Breast epithelium (tissue), 3 donors: Measurements from ENCODE around the gene CXCL3.

Experiments
- CTCF ChIP-seq, 3 donors: fragments of 450-650 bp; IDR thresholded peaks; one replicate each; pipeline ENCODE4 v1.5.1; 2016 to 2017; ENCODE audit warnings: antibody characterized with exemption in 3 of 3, mild to moderate bottlenecking in 3 of 3, moderate library complexity in 3 of 3
- POLR2A ChIP-seq: fragments of 450-650 bp; IDR thresholded peaks from one replicate; pipeline ENCODE4 v1.6.1; 2016; ENCODE audit warnings: antibody characterized with exemption, mild to moderate bottlenecking, moderate library complexity
- POLR2AphosphoS5 ChIP-seq, 3 donors: sonication (generic); formaldehyde crosslinking; IDR thresholded peaks; one replicate each; pipeline ENCODE4 v1.6.1; 2017; ENCODE audit warnings: antibody characterized with exemption in 3 of 3

GRCh38 chr4:74006009-74006476, 32.4 kb downstream of the CXCL3 start:
- no peak for TF ChIP-seq CTCF (IDR thresholded peaks at IDR 0.05)
- no peak for TF ChIP-seq POLR2A
- TF ChIP-seq POLR2AphosphoS5 (IDR thresholded peaks at IDR 0.05) = no peak
